Esophagus (tissue), 2 donors: Measurements from ENCODE around the gene SAE1. TPM values are rescaled to one million over a fixed set of nuclear protein-coding genes. Genes with fewer than 3 reads are reported as not detected.

ENCODE experiments used
- H3K27ac ChIP-seq, 2 donors: one replicate each; pipeline ENCODE4 v1.5.1; 2013; ENCODE audit warnings: low read depth in 2 of 2, mild to moderate bottlenecking in 2 of 2, inconsistent platforms in 1 of 2, low read length in 1 of 2, moderate library complexity in 1 of 2
- H3K27me3 ChIP-seq, 2 donors: one replicate each; pipeline ENCODE4 v1.6.1; 2013; ENCODE audit warnings: low read length in 2 of 2, control low read depth in 1 of 2, mild to moderate bottlenecking in 1 of 2; ENCODE audit not compliant: insufficient read depth in 2 of 2, control insufficient read depth in 1 of 2
- H3K36me3 ChIP-seq, 2 donors: one replicate each; pipeline ENCODE4 v1.6.1; 2013; ENCODE audit warnings: low read length in 1 of 2; ENCODE audit not compliant: control insufficient read depth in 2 of 2, insufficient read depth in 2 of 2
- H3K4me1 ChIP-seq, 2 donors: one replicate each; pipeline ENCODE4 v1.6.1; 2013; ENCODE audit warnings: low read length in 1 of 2; ENCODE audit not compliant: control insufficient read depth in 2 of 2, insufficient read depth in 2 of 2
- H3K4me3 ChIP-seq, 2 donors: one replicate each; pipeline ENCODE4 v1.5.1; 2013; ENCODE audit warnings: low read length in 2 of 2, mild to moderate bottlenecking in 2 of 2, low read depth in 1 of 2, moderate library complexity in 1 of 2
- H3K9me3 ChIP-seq, 2 donors: one replicate each; pipeline ENCODE4 v1.6.1; 2013; ENCODE audit warnings: mild to moderate bottlenecking in 2 of 2, low read depth in 1 of 2, low read length in 1 of 2, moderate library complexity in 1 of 2; ENCODE audit not compliant: control insufficient read depth in 2 of 2, insufficient read depth in 1 of 2
- WGBS, 2 donors: extraction: QIAGEN DNeasy Blood & Tissue Kit; methylation state at CpG; one replicate each; pipeline ENCODE4 v1.1.7; 2013; 5-methylcytosine and 5-hydroxymethylcytosine counted together
- polyA plus RNA-seq, 2 donors: library from polyadenylated mRNA; stranded (reverse); fragments of 200-250 nt; gene quantifications; one replicate each; pipeline ENCODE4 v1.2.3, GENCODE V29; 2013
- donor health status: healthy with polysubstance abuse.
- donor health status: Bipolar disorder and iron deficiency.

The SAE1 gene
- polyA plus RNA-seq, 2 donors: 17.1 to 53.4 TPM

DNA sequence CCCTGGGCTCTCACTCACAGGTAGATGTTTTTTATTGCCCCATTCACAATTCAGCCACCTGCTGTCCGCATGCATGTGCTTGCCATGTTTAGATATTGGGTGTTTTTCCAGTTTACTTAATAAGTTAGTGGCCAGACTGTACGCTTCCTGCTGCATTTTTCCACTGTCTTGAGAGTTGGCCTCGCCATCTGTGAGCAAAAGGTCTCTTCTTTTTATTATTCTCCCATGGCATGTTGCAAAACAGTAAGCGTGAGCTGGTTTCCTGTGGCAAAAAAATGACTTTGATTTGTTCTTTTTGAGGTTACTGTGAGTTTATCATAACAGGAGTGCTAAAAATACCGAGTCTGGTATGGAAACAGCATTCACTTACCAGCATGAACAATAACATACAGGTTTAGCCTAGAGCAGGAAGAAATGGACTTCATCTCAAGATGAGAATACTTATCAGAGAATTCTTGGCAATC, 46.0 kb downstream of the SAE1 start:
- H3K27me3 ChIP-seq: no peaks in the 10 kb centered on the region
- H3K27ac ChIP-seq: peak overlapping the region; percentile 53 to 63
- H3K4me3 ChIP-seq: no peak overlapping the region
- H3K36me3 ChIP-seq: peaks cover 7 to 10% of the 10 kb centered on the region in 2 donors
- WGBS, 2 donors: 52 to 54% methylated on average over 5 of the region's 5 CpGs
- H3K9me3 ChIP-seq: no peaks in the 10 kb centered on the region
- peaks cover 0 to 4% of the 10 kb centered on the region in 2 donors for H3K4me1 ChIP-seq

DNA sequence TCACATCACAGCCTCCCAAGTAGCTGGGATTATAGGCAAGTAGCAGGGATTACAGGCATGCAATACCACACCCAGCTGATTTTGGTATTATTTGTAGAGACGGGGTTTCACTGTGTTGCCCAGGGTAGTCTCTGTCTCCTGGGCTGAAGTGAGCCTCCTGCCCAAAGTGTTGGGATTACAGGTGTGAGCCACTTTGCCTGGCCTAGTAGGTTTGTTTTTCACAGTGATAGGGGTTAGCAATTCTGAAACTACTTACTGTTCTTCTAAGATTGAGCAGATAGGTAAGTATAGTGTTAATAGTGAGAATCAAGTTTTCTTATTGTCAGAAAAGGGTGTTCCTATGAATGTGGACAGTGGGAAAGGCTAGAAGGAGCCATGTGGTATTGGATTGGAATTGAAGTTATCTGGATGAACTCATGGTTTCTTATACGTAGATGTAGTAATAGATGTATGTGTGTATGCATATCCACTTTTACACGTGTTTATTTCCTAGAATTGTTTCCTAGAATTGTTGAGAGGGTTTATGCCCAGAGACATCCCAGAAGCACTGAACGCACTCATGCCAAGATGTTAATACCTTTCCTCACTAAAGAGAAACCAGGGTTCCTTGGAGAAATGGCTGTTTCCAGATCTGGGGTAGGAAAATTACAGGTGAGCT, 49.1 kb downstream of the SAE1 start:
- H3K27me3 ChIP-seq: no peaks in the 10 kb centered on the region
- H3K4me3 ChIP-seq: no peak overlapping the region
- no peak overlapping the region for H3K27ac ChIP-seq
- peaks cover 0 to 4% of the 10 kb centered on the region in 2 donors for H3K4me1 ChIP-seq
- H3K9me3 ChIP-seq: no peaks in the 10 kb centered on the region
- WGBS, 2 donors: 80 to 82% methylated on average over 4 of the region's 4 CpGs
- H3K36me3 ChIP-seq: peaks cover 5 to 7% of the 10 kb centered on the region in 2 donors

DNA sequence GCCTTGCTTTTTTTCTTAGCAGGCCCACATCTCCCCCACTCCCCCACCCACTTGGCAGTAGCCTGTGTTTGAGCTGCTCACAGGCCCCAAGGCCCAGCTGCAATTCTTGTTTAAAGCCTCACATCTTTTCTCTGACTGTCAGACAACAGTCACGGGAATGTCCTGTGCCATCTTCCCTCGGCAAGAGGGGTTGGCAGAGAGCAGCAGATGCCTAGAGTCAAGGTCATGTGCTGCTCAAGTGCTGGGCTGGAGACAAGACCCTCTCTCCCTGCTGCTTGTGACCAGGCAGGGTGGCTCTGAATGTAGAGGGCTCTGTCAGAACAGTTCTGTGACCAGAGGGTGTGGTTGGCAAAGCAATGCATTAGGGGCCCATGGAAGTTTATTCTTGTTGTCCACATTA, 53.0 kb downstream of the SAE1 start:
- H3K4me1 ChIP-seq: no peaks in the 10 kb centered on the region
- H3K27me3 ChIP-seq: no peaks in the 10 kb centered on the region
- H3K36me3 ChIP-seq: peaks cover 5% of the 10 kb centered on the region in 2 donors
- no peaks in the 10 kb centered on the region for H3K9me3 ChIP-seq
- no peak overlapping the region for H3K4me3 ChIP-seq
- peak overlapping the region in 1 of 2 donors; percentile 43 for H3K27ac ChIP-seq
- 45 to 62% methylated on average over 2 of the region's 2 CpGs for WGBS, 2 donors

DNA sequence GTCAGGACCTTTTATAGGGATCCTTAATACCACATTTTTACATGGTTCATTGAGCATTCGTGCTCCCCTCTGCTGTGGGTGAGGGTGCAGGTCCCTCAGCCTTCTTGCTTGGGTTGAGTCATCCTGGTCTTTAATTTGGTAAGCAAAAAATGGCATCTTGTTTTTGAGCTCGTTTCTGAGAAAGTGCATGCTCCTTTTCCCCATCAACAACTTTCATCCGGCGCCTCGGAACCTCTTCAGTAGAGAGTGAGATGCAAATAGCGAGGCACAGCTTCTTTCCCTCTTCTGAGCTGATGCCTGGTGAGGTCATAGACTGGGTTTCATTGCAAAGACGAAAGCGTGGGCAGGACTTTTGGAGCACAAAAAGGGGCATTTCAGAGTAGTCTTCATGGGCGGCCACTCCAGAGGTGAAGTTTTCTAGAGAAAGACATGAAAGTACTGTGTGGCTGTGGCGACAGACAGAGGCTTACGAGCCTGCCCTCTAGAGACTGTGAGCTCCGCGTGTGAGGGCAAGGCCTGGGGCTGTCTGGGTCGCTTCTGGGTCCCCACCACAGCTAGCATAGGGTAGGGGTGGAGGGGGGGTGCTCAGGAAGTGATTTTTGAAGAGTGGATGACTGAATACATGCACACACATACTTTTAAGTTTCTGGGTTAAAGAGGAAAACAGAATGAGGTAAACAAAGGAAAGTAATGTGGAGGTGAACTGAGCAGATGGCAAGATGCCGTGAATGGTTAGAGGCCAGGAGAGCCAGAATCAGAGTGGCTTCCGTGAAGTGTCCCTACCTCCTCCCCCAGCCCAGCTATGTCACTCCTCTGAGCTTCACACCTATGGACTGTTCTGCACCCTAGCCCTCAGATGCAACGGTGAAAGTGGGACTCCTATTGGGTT, 56.1 kb downstream of the SAE1 start:
- no peaks in the 10 kb centered on the region for H3K27me3 ChIP-seq
- no peak overlapping the region for H3K27ac ChIP-seq
- peaks cover 0 to 5% of the 10 kb centered on the region in 2 donors for H3K36me3 ChIP-seq
- 79 to 80% methylated on average over 17 of the region's 17 CpGs for WGBS, 2 donors
- no peaks in the 10 kb centered on the region for H3K9me3 ChIP-seq
- peaks cover 0 to 7% of the 10 kb centered on the region in 2 donors for H3K4me1 ChIP-seq
- no peak overlapping the region for H3K4me3 ChIP-seq

DNA sequence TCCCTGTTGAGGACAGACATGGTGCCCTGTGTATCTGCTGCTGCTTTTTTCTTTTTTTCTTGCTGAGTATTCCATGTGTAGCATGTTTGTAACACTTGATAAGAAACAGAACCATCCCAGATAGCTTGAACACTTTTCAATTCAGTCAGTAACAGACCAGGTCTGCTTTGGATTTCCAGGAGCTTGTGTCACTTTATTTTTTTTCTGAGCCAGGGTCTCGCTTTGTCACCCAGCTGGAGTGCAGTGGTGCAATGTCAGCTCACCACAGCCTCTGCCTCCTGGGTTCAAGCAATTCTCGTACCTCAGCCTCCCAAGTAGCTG, 56.7 kb downstream of the SAE1 start:
- no peaks in the 10 kb centered on the region for H3K9me3 ChIP-seq
- peaks cover 0 to 7% of the 10 kb centered on the region in 2 donors for H3K4me1 ChIP-seq
- no peaks in the 10 kb centered on the region for H3K27me3 ChIP-seq
- no peak overlapping the region for H3K27ac ChIP-seq
- 73 to 93% methylated on average over 2 of the region's 2 CpGs for WGBS, 2 donors
- H3K36me3 ChIP-seq: peaks cover 0 to 5% of the 10 kb centered on the region in 2 donors
- no peak overlapping the region for H3K4me3 ChIP-seq

DNA sequence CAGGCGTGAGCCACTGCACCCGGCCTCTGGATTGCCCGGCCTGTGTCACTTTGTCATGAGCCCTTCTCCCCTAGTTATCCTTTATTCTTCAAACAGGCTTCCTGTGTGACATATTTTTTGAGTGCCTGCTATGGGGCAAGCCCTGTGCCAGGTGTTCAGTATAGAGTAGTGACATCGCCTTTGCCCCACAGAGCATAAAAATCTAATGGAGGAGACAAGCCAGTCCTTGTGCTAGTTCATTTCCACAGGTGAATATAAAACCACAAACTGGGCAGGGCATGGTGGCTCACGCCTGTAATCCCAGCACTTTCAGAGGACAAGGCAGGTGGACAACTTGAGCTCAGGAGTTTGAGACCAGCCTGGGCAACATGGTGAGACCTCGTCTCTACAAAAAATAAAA, 57.2 kb downstream of the SAE1 start:
- H3K27ac ChIP-seq: no peak overlapping the region
- H3K4me3 ChIP-seq: no peak overlapping the region
- H3K36me3 ChIP-seq: peaks cover 0 to 2% of the 10 kb centered on the region in 2 donors
- H3K27me3 ChIP-seq: no peaks in the 10 kb centered on the region
- 75 to 88% methylated on average over 6 of the region's 6 CpGs for WGBS, 2 donors
- peaks cover 0 to 7% of the 10 kb centered on the region in 2 donors for H3K4me1 ChIP-seq
- no peaks in the 10 kb centered on the region for H3K9me3 ChIP-seq

DNA sequence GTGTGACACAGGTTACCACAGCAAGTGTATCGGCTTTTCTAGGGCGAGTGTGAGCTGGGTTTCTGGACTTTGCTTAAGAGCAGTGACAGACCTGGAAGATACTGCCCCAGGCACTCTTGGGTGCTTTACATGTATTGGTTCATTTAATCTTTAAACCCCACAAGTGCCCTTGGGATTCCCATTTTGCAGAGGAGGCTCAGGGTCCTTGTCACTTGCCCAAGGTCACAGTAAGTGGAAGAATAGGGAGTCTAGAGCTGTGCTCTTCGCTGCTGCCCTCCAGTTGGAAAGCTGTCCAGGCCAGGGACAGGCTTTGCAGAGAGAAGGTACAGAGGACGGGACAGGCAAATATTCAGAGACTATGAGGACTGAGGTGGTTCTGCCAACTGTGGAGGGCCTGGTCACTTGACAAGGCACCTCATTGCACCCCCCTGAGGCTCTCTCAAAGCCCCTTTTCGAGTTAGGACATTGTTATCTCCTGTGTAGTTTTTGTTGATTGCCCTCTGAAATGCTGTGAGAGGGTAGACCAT, 57.9 kb downstream of the SAE1 start:
- peaks cover 0 to 2% of the 10 kb centered on the region in 2 donors for H3K36me3 ChIP-seq
- H3K4me3 ChIP-seq: no peak overlapping the region
- WGBS, 2 donors: 85 to 87% methylated on average over 5 of the region's 5 CpGs
- no peak overlapping the region for H3K27ac ChIP-seq
- H3K27me3 ChIP-seq: no peaks in the 10 kb centered on the region
- H3K9me3 ChIP-seq: no peaks in the 10 kb centered on the region
- H3K4me1 ChIP-seq: peaks cover 0 to 7% of the 10 kb centered on the region in 2 donors

DNA sequence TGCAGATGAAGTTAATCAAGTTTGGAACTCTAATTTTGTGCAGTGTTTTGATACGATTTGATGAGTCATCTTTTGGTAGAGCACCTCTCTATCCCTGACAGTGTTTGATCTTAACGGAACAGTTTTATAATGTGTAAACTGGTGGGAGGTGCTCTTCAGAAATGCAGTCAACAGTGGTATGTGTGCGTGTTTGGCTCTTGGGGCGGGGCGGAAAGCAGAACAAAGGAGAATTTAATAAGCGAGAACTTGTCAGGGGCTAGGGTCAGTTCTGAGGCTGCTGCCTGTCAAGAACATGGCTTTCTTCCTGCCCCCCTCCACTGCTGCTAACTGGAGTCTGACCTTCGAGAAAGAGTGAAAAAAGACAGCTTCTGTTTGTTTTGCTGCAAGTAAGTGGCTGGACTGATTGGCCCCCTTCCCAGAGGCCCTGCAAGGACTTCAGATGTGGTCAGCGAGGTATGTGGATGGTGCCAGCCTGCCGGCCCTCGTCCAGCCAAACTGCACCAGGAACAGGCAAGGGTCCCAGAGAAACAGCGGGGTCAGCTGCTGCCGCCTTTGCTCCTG, 59.6 kb downstream of the SAE1 start:
- WGBS, 2 donors: 20 to 25% methylated on average over 12 of the region's 12 CpGs
- H3K4me1 ChIP-seq: peaks cover 0 to 7% of the 10 kb centered on the region in 2 donors
- no peak overlapping the region for H3K4me3 ChIP-seq
- H3K9me3 ChIP-seq: no peaks in the 10 kb centered on the region
- H3K27me3 ChIP-seq: no peaks in the 10 kb centered on the region
- H3K27ac ChIP-seq: peak overlapping the region; percentile 63 to 77
- H3K36me3 ChIP-seq: no peaks in the 10 kb centered on the region

DNA sequence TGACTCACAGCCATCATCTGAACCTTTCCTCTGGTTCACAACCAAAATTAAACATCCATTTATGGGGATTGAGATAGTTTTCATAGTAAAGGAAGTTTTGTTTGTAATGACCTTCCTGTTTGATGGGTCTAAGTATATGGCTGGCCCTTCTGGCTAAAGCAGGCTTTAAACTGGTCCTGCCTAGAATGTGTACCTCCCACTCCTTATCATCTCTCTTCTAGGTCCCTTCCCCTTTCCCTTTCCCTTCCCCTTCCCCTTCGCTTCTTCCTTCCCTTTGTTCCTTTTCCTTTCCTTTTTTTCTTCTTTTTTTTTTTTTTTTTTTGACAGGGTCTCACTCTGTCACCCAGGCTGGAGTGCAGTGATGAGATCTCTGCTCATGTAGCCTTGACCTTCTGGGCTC, 64.8 kb downstream of the SAE1 start:
- Histone ChIP-seq H3K9me3 (no peaks in the 10 kb centered on the region), H3K27me3 (no peaks in the 10 kb centered on the region), H3K4me1 (peaks cover 0 to 1% of the 10 kb centered on the region in 2 donors), H3K4me3 (no peak overlapping the region), H3K27ac (no peak overlapping the region), H3K36me3 (peaks cover 0 to 12% of the 10 kb centered on the region in 2 donors)
- WGBS, 2 donors: 71 to 83% methylated on average over 1 of the region's 1 CpG
